HG03097 (cell line): ENCODE measurements around the gene LIN7C.
"Not testable (repeated sequence)": the region's sequence is repeated elsewhere in the genome, so short reads cannot be mapped to it uniquely, and the experiment has no call there.

Experiments
- ATAC-seq: cut with Tn5 transposase; IDR thresholded peaks from one replicate; pipeline ENCODE4 v1.9.1; 2021; ENCODE audit not compliant: unreplicated experiment, low FRiP score

LIN7C gene

DNA sequence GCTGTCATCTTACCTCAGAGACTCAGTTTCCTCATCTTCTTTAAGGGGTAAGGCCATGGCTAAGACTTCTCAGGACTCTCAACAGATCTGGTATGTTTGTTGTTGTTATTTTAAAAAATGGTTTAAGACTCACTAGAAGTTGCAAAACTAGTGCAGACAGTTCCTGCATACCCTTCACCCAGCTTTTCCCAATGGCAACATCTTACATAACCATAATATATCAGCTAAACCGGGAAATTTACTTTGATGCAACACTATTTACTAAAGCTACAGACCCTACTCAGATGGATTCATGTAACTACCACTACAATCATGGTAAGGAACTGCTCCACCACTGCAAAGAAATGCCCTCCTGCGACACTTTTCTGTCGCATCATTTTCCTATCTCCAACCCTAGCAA, 54.4 kb downstream of the LIN7C start:
- no peak for ATAC-seq

- ATAC-seq, result no peak
Observed at GRCh38 chr11:27451244-27451965, 55.2 kb downstream of the LIN7C start.

DNA sequence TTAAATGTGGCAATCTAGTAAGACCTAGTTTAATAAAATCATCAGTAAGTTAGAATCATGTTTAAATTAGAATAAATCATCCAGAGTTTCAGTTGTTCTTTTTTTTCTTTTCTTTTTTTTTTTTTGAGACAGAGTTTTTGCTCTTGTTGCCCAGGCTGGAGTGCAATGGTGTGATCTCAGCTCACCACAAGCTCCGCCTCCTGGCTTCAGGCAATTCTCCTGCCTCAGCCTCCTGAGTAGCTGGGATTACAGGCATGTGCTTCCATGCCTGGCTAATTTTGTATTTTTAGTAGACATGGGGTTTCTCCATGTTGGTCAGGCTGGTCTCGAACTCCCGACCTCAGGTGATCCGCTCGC, 58.4 kb downstream of the LIN7C start:
- ATAC-seq, result not testable (repeated sequence)

GRCh38 chr11:27447288-27448183, 59.0 kb downstream of the LIN7C start:
- no peak for ATAC-seq

DNA sequence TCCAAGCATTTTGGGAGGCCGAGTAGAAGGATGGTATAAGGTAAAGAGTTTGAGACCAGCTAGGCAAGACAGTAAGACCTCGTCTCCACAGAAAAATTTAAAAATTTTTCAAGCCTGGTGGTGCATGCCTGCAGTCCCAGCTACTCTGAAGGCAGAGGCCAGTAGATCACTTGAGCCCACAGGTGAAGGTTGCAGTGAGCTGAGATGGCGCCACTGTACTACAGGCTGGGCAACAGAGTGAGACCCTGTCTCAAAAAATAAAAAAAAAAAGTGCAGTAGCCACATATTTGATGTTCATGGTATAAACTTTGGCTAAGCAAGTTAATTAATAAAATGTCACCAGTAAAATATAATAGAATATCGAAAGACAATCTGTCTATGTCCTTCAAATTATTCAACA, 60.9 kb downstream of the LIN7C start:
- ATAC-seq, result no peak

DNA sequence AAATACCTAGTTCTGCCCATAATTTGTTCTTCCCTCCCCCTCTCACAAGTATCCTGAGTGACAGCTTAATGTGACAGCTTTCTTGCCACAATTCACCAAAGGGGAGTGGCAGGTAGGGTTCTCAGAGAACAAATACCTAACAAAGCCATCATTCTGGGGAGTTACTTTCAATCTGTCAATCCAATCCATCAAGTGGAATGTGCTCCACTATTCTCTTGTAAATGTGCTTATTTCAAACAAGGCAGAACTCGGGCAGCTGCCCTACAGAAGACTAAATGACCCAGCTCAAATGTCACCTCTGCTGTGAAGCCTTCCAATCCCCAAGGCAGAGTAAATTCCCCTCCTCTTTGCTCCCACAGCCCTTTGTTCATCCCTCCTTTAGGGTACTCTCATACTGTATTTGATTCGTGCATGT, 61.8 kb downstream of the LIN7C start:
- no peak for ATAC-seq
